ENCODE data around the gene RGS3.

Gene RGS3

GRCh38 chr9:113536483-113537228 is 73.1 kb downstream of the RGS3 start:
- CTCF ChIA-PET, result interaction anchor here (0.8 to 1.8 kb wide), 6 partner anchors 12 to 261 kb away, joined by 3 to 6 read pairs (median 4); partner anchors contain the start of genes CDC26 and PRPF4
- POLR2A ChIA-PET, result no interaction called here

DNA sequence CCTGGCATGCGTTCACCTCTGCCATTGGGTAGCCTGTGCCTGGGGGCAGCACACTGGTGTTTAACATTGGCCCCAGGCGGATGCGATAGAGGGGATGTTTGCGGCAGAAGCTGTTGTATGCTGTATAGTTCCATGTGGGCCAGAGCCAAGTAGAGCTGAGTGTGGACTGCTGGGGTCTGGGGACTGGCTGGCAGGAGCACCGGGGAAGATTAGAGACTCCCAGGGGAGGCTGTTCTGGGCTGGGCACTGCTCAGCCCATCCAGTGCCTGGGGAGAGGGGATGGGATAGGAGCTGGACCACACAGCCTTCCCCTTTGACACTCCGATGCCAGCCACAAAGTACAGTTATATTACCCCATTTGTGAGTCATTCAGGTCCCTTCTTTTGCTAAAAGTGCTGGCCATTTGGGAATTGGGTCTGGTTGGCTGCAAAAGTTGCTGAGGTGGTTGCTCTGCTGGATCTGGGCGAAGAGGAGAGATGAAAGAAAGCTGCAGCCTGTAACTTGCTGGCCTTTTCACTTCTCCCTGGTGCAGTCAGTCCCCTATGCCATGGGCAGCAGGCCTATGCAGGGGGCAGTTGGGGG is 73.8 kb downstream of the RGS3 start:
- TF ChIP-seq CTCF (IDR thresholded peaks at IDR 0.05; ENCODE audit: control extremely low read depth, extremely low read depth, low read depth, missing control alignments), result no peak
- ChIA-PET CTCF (interaction anchor here (0.8 to 1.7 kb wide), 4 partner anchors 20 to 262 kb away, joined by 3 to 5 read pairs (median 4); partner anchors contain the start of genes CDC26 and PRPF4), POLR2A (interaction anchor here (0.6 kb wide), 1 partner anchor 14 kb away, joined by 3 read pairs; no protein-coding TSS in a partner anchor)
- DNase-seq (ENCODE audit: extremely low spot score), result no peak

More at GRCh38 chr9:113536483-113537228, 73.1 kb downstream of the RGS3 start:
- no peak for TF ChIP-seq CTCF (IDR thresholded peaks at IDR 0.05; ENCODE audit: control extremely low read depth, extremely low read depth, low read depth, missing control alignments)
- no peak for DNase-seq (ENCODE audit: extremely low spot score)

GRCh38 chr9:113538131-113538530 is 74.6 kb downstream of the RGS3 start:
- ChIA-PET POLR2A (no interaction called here), CTCF (interaction anchor here (1.3 to 1.7 kb wide), 3 partner anchors 21 to 263 kb away, joined by 3 to 5 read pairs (median 5); partner anchors contain the start of genes CDC26 and PRPF4)
- no peak for DNase-seq (ENCODE audit: extremely low spot score)
- no peak for TF ChIP-seq CTCF (IDR thresholded peaks at IDR 0.05; ENCODE audit: control extremely low read depth, extremely low read depth, low read depth, missing control alignments)

- CTCF ChIA-PET, result interaction anchor here (1.2 to 1.3 kb wide), 3 partner anchors 10 to 264 kb away, joined by 3 to 4 read pairs (median 3); no protein-coding TSS in a partner anchor
- POLR2A ChIA-PET, result no interaction called here
- no peak for DNase-seq (ENCODE audit: extremely low spot score)
- TF ChIP-seq CTCF (IDR thresholded peaks at IDR 0.05; ENCODE audit: control extremely low read depth, extremely low read depth, low read depth, missing control alignments), result no peak
Measured at GRCh38 chr9:113538701-113539430, 75.3 kb downstream of the RGS3 start.

GRCh38 chr9:113540466-113540865 is 76.9 kb downstream of the RGS3 start:
- TF ChIP-seq CTCF (IDR thresholded peaks at IDR 0.05; ENCODE audit: control extremely low read depth, extremely low read depth, low read depth, missing control alignments), result no peak
- DNase-seq (ENCODE audit: extremely low spot score), result no peak
- POLR2A ChIA-PET, result no interaction called here
- CTCF ChIA-PET, result interaction anchor here (1.2 to 2.2 kb wide), 2 partner anchors 23 to 116 kb away, joined by 3 to 5 read pairs; no protein-coding TSS in a partner anchor

All from GM10248 (cell line).